Posterior vena cava (tissue), 2 donors: ENCODE measurements around the gene TH. TPM values are rescaled to one million over a fixed set of nuclear protein-coding genes. Genes with fewer than 3 reads are reported as not detected.
A peak's percentile ranks its signal among the peaks of the same experiment; 100 is the strongest.

Experiments used
- DNase-seq: peaks from one replicate; pipeline ENCODE4 v3.0.0-alpha.2; 2020; ENCODE audit warnings: low spot score
- intact Hi-C, 2 donors: fragments of 100-400 bp; cut with DNase I; formaldehyde crosslinking; loops; one replicate each; pipeline versions ENCODE4 v1.14.1 to v1.14.2; 2022 to 2023
- total RNA-seq, 2 donors: library from RNA; stranded (reverse); fragmentation: NEBNext Ultra II Directional; extraction: Animal tissue kit (Norgen Biotek cat#: 25700); gene quantifications; one replicate each; pipeline ENCODE4 v1.2.1, GENCODE V29; 2021
- donor health status: DM: yes; HTN: yes; CAD: no.
- donor health status: DM: yes; HTN: yes; CAD: no.

Gene TH
- total RNA-seq, 2 donors from 2014 or later, result 0.67 TPM; not detected in 1

DNA sequence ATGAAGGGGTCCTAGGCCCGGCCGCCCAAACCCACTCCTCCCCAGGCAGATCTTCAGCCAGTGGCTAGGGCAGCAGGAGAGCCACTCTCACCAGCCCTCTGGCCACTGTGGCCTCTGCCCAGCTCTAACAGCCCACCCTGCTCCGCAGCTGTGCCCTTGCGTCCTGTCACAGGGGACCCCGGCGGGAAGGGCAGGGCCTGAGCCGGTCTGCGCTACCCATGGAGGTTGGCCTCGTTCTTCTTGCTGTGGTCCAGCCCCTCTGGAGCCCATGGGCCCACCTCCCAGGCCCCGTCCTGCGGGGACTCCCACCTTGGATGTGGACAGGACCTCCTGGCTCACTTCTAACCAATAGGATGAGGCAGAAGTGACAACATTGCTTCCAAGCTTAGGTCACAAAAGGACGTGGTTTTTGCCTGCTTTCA lies 38.3 kb upstream of the TH start:
- peak; percentile 69 for DNase-seq
- intact Hi-C loops, result no loop called here

DNA sequence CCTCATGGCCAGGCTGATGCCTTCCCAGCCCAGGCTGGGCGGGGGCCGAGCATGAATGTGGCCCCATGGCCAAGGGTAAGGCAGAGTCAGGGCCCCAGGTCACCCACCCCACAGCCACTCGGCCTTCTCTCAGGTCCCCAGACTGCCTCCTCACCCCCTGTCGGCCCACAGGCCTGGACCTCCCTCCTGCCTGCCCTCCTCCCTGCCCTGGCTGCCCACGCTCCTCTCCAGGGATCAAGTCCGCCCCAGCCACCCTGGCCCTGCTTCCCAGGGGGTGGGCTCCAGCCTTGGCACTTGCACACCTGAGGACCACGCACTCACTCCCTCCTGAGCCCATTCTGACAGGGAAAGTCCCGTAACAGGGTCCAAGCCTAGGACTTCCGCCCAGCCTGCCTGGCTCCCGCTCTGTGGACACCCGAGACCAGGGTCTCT lies 37.8 kb upstream of the TH start:
- intact Hi-C loops, result no loop called here
- DNase-seq, result peak; percentile 46

DNA sequence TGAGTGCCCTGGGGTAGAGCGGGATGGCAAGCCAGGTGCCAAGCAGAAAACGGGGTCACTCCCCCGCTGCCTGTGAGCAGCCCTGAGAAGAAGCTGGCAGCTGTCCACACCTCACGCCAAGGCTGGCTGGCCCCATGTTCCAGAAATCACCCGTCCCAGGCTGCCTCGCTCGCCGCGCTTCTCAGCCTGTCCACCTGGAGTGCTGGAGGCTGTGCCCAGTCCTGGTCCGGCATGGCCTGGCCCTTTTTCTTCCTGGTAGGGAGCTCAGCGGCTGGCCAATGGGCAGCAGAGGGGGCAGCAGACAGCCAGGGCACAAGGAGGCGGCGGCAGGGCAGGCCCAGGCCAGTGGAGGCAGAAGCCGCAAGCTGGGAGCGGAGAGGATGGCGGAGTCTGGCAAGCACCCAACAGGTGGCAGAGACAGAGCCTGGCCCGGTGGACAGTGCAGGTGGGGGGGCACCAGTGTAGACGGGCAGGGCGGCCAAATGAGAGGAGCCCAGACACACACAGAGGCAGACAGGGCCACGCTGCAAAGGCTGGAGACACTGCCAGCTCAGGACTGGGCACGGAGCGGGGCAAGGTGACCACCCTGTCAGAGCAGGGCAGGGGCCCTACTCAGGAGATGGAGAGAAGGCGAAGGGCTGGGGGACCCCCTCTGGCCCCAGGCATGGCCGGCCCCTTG lies 37.2 kb upstream of the TH start:
- intact Hi-C loops, result no loop called here

DNA sequence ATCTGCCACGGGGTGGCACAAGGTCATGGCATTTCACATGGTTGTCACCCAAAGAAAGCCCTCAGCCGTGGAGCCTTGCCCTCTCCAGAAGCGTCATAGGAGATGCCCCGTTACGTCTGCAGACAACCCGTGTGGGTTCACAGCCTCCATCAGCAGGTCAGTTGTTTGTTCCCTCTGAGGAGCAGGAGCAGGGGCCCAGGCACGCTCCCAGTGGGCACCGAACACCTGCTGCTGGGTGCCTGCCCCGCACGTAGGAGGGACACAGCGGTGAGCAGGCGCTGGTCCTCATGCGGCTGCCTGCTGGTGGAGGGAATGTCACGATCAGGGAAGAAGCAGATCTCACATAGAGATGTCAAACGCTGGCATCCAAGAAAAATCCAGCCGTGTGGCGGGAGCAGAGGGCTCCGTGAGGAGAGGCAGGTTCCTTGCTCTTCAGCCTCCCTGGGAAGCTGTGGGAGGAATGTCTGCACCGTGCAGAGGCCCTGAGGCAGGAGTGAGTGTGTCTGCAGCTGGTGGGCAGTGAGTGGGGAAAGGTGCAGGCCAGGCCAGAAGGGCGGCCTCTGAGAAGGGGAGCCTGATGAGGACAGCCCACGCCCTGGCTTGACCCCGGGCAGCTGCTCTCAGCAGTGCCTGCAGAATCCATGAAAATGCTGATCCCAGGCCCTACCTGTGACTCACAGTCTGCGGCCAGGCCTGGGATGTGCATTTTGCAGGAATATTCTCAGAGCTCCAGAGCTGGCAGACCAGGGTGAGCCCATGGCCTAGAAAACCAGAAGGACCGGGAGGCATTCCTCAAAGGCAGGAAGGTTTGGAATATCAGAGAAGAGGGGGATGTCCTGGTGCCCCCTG lies 36.4 kb upstream of the TH start:
- intact Hi-C loops, result no loop called here
- DNase-seq, result peak; percentile 70

More for the DNA sequence above, 37.2 kb upstream of the TH start:
- peak; percentile 75 for DNase-seq

DNA sequence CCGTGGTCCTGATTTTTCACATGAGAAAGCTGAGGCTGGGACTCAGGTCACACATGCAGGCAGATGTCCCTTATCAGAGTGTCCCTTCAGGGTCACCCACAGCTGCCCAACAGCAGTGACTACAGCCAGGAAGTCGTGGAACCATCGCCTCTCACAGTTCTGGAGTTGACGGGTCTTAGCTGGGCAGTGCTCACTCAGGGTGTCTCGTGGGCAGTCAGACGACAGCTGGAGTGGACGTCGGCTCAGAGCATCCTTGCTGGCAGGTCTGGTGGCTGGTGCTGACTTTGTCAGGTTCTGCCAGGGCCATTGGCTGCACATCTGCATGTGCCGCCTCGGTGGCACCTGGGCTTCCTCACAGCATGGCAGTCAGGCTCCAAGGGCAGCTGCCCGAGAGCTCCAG lies 35.6 kb upstream of the TH start:
- intact Hi-C loops, result no loop called here
- peak; percentile 69 for DNase-seq

DNA sequence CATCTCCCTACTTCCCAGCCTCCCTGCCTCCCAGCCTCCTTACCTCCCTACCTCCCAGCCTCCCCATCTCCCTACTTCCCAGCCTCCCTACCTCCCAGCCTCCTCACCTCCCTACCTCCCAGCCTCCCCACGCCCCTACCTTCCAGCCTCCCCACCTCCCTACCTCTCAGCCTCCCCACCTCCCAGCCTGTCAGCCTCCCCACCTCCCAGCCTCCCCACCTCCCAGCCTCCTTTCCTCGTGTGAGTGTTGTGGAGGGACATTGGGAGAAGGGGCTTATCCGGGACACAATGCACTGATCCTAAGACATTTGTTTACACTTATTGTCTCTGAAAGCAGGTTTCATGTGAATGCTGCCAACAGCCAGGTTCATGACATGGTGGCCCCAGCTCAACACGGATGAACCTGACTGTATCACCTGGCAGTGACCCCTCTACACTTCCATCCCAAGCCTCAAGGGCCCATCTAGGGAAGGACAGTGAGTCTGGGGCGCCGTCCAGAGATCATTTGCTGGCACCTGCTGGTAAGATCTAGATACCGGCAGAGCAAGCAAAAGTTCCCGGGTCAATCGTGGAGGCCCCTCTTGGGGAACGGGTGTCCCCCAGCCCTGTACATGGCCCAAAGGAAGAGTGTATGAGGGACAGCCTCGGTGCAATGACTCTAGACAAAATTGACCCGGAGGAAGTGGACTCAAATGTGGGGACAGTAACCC lies 34.5 kb upstream of the TH start:
- intact Hi-C loops, result no loop called here
- DNase-seq, result peak; percentile 50

DNA sequence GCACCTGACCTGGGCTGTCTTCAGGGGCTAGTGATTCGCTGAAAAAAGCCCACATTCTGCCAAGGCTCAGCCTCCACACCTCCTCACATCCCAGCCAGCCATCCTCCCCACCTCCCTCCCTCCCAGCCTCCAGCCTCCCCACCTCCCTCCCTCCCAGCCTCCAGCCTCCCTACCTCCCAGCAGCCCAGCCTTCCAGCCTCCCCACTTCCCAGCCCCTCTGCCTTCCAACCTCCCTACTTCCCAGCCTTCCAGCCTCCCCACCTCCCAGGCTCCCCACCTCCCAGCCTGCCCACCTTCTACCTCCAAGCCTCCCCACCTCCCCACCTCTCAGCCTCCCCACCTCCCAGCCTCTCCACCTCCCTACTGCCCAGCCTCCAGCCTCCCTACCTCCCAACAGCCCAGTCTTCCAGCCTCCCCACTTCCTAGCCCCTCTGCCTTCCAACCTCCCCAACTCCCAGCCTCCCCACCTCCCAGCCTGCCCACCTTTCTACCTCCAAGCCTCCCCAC lies 33.7 kb upstream of the TH start:
- intact Hi-C loops, result no loop called here
- peak; percentile 30 for DNase-seq

DNA sequence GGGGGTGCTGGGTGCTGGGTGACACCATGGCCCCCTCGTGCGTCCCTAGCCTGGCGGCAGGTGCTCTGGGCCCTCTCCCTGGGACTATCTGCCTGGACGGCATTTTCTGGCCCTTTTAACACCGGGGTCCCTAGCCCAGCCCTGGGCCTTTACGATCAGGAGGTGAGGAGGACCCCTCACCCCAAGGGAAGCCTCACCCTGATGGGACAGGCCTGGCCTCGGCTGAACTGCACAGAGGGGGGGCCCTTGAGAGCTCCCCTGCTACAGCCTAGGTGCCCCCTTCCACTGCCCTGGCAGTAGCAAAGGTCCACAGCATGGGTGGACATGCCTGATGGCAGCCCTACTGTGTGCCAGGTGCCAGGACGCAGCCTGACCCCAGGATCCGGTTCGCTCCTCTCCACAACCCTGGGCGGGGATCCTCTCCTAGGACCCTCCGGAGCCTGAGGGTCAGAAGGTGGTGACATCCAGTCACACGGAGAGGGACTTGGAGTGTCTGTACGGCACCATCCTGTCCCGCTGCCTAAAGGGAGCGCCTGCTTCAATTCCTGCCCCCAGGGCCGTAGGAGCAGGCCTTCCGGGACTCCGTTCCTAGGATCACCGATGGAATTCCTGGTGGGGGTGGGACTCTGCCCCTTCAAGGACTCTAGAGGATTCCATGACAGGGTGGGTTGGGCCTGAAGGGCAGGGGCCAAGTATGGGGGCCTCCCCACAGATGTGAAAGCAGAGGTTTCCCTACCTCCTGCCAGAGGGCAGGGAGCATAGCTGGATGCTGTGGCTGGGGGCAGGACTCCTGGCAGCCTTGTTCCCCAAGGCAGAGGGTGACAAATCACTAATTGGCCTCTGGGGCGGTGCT lies 33.0 kb upstream of the TH start:
- intact Hi-C loops, result no loop called here
- DNase-seq, result peak; percentile 71

DNA sequence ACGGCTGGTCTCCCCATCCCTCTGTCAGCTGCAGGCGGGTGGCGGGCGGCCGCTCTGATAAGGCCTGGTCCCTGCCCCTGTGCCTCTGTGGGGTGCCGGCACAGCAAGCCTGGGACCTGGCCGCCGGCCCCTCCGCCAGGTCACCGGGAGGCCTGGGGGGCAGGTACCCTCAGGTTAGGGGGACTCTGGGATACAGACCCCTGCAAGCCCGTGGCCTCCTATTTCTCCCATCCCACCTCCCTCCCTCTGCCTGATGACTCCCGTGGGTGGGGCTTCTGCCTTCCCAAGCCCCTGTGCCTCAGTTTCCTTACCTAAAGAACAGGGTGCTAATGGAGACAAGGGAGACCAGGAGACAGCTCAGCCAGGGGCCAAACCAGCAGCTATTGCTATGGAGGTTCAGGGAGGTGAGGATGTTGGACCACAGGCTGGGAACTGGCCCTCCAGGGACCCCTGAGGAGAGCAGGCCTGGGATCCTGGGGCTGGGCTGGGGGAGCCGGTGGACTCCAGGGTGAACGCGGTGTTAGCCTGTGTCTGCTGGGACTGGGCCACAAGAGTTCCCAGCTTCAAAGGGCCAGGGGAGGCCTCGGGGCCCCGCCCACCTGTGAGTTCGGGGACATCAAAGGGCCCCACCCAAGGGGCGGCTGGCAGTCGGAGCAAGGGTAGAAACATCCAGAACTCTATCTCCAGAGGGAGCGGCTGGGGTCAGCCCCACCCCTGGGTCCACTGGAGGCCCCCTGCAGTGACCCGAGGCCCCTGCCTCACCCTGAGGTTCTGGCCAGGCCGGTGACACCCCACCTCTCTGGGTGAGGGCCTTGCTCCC lies 32.0 kb upstream of the TH start:
- DNase-seq, result peak; percentile 63

DNA sequence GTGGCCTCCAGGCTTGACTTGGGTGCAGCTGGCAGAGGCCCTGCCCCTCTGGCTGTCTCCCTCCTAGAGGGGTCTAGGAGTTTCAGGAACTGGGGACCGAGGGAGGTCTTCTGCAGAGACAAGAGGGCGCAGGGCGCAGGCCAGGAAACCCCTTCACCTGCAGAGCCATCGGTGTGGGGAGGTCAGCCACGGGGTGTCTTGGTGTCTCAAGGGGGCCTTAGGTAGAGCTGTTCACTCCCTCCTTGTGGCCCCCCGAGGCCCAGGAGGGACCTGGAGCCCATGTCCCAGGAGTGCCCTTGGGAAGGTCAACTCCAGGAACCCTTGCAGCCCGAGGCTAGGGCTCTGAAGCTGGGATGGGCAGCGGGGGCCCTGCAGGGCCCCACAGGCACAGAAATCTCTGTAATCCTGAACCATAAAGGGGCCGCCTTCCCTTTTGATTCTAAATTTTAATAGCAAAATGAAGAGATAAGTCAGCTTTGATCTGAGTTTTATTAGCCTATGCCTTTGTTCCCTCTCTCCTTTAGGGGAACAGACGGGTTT lies 31.4 kb upstream of the TH start:
- DNase-seq, result peak; percentile 74
- intact Hi-C loops, result no loop called here

More for the DNA sequence above, 32.0 kb upstream of the TH start:
- intact Hi-C loops, result no loop called here

DNA sequence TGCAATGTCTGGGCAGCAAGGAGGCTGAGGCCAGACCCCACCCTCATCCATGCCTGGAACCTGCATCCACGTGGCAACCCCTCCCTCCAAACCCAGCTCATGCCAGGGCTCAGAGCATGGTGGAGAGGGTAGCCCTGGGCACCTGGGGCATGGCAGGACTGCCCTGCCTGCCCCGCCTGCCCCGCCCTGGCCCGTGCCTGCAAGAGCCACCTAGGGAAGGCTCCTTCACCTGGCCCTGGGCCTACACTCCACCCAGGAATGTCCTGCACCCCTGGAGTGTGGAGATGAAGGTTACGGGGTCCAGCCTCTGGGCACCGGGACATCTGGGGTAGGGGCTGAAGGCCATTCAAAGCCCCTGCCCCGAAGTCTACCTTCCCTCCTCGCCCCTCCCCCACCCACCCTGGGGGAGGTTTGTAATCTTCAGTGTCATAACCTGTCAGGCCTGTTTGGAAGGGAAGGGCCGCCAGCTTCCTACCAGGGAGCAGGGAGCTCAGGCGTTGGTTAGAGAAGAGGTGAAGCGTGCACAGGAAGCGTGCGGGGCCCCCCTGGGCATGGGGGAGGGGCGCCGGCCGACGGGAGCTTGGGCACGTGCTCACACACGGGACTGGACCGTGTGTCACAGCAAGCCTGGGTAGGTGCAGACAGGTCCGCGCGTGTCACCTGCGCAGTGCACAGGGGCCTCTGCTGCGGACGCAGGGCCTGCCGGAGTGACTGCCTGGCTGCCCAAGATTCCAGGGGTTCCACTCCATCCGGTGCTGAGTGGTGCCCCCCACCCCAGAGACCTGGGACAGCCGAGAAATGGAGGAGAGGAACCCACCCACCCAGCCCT lies 30.7 kb upstream of the TH start:
- DNase-seq, result peak; percentile 69
- intact Hi-C loops, result no loop called here

DNA sequence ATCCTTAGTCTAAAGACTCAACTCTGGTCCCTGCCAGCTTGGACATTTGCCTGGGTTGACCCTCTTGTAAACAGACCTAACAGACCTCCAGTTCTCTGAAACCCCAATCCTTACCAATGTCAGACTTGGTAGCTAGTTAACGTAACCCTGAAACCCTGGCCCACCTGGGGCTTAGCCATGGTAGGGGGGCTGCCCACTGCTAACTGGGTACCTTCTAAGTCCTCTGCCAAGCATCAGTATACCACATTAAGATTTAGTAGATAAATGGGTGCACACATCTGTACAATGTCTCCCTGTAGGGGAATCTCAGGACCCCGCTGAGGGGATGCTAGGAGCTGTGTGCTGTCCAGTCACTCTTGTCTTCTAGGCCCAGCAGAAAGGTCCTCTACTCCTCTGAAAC lies 29.9 kb upstream of the TH start:
- intact Hi-C loops, result no loop called here
- peak; percentile 55 for DNase-seq

DNA sequence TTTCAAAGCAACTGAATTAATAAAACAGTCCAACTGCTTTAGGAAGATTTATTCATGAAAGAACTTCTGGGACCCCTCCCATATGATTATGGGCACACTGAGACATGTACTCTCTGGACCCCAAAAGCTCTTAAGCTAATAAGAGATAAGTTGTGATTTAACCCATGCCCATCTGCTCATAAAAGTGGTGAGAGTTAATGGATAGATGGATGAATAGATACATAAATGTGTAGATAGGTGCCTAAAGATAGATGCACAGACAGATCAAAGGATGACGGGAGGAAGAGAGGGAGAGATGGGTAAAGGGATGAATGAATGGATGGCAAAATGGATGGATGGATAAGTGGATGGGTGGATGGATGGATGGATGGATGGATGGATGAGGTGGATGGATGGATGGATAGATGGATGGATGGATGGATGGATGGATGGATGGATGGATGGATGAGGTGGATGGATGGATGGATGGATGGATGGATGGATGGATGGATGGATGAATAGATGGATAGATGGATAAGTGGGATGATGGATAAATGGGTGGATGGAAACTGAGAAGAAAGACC lies 29.4 kb upstream of the TH start:
- DNase-seq, result no peak
- intact Hi-C loops, result no loop called here

DNA sequence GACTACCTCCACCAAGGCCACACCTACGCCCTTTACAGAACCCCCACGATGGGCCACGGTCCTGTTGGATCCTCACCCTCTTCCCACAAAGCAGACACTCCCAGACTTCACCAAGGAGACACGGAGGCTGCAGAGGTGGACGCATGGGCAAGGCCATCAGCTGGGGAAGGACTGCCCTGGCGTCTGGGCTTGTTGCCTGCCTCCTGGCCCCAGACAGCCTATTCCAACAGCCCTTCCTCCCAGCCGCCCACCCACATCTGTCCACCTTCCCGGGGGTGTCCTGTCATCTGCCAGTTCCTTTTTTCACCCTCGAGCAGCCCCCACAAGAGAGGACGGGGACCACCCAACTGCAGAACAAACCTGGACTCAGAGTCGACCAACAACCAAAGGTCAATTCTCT lies 28.9 kb upstream of the TH start:
- DNase-seq, result peak; percentile 43
- intact Hi-C loops, result no loop called here

DNA sequence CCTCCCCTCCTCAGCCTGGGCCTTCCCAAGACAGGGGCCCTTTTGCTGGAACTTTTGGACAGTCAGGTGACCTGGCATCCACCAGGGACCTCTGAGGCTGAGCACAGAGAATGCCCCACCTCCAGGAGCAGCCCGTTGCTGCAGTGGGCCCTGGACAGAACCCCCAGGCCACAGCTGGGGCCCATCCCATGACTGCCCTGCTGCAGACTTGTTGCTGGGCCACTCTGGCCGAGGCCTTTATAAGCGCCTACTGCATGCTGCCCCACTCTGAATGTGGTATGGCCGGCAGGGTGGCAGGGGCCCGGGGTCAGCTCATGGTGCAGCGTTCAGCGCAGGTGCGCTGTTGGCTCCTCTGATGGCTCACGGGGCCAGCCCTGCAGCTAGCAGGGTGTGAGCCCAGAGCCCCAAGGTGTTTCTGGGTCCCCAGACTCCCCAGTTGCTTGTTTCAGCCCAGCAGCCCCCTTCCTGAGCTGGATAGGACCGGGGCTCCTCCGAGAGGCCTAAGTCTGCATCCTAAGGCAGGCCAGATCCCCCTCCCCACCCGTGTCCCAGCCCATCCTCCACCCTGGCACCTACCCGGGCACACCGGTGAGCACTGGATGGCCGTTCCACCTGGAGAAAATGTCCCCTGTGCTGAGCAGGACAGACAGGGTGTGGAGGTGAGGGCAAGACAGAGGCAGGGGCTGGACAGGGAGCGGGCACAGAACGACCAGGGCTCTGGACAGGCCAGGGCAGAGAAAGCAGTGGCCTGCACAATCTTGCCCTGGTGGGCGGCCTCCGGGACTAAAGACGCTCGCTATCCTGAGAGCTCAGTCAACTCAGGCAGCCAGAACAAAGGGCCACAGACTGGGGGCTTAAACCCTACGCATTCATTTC lies 28.1 kb upstream of the TH start:
- intact Hi-C loops, result loop anchor here (5.0 to 10.0 kb wide), 2 partner anchors 98 to 105 kb away; partner anchors contain the start of genes C11orf21 (in 1 of the 2) and TSPAN32 (in 1 of the 2)

More for the DNA sequence above, 28.1 kb upstream of the TH start:
- DNase-seq, result peak; percentile 69
